ENCODE measurements around the gene PLXNA4. TPM values are rescaled to one million over a fixed set of nuclear protein-coding genes. Genes with fewer than 3 reads are reported as not detected.

PLXNA4 gene
- total RNA-seq, 2 donors from 2014 or later, result 24.0 to 42.7 TPM

GRCh38 chr7:132258231-132258630, 318.0 kb downstream of the PLXNA4 start:
- H3K27me3 ChIP-seq (ENCODE audit: control insufficient read depth, insufficient read depth, low read length, poor library complexity, severe bottlenecking), result no peaks in the 10 kb centered on the region
- no peaks in the 10 kb centered on the region for H3K4me1 Mint-ChIP-seq
- H3K4me3 Mint-ChIP-seq, result no peak overlapping the region
- no peak for DNase-seq
- no peaks in the 10 kb centered on the region for H3K9me3 ChIP-seq (ENCODE audit: control insufficient read depth, low read length)
- no peak overlapping the region for H3K27ac ChIP-seq (ENCODE audit: low read depth, low read length)
- WGBS, 2 experiments (ENCODE audit: insufficient coverage in 1 of 2, insufficient read length in 1 of 2), result 96 to 97% methylated on average over 5 to 7 of the region's 7 CpGs
- no peaks in the 10 kb centered on the region for H3K4me1 ChIP-seq (ENCODE audit: control insufficient read depth, insufficient read depth, low read length)
- H3K27ac Mint-ChIP-seq, result no peak overlapping the region
- H3K4me3 ChIP-seq (ENCODE audit: low read length), result no peak overlapping the region
- no peak overlapping the region for H3K9ac ChIP-seq (ENCODE audit: extremely low read depth, low read length, poor library complexity, severe bottlenecking)
- H3K36me3 ChIP-seq (ENCODE audit: control insufficient read depth, insufficient read depth, low read length), result no peaks in the 10 kb centered on the region
- peaks cover 2% of the 10 kb centered on the region for H3K36me3 Mint-ChIP-seq (ENCODE audit: low read depth)
- TF ChIP-seq CTCF (conservative IDR thresholded peaks at IDR 0.05), result no peak
- H3K9me3 Mint-ChIP-seq, result no peaks in the 10 kb centered on the region
- no peaks in the 10 kb centered on the region for H3K27me3 Mint-ChIP-seq (ENCODE audit: insufficient read depth)

- 96% methylated on average over 1 of the region's 1 CpG; no CpG with 5 or more reads in 1 of the 2 experiments for WGBS, 2 experiments (ENCODE audit: insufficient coverage in 1 of 2, insufficient read length in 1 of 2)
- Histone ChIP-seq H3K9ac (ENCODE audit: extremely low read depth, low read length, poor library complexity, severe bottlenecking) (no peak overlapping the region), H3K36me3 (ENCODE audit: control insufficient read depth, insufficient read depth, low read length) (no peaks in the 10 kb centered on the region), H3K9me3 (ENCODE audit: control insufficient read depth, low read length) (no peaks in the 10 kb centered on the region), H3K27ac (ENCODE audit: low read depth, low read length) (no peak overlapping the region), H3K4me1 (ENCODE audit: control insufficient read depth, insufficient read depth, low read length) (no peaks in the 10 kb centered on the region), H3K27me3 (ENCODE audit: control insufficient read depth, insufficient read depth, low read length, poor library complexity, severe bottlenecking) (no peaks in the 10 kb centered on the region), H3K4me3 (ENCODE audit: low read length) (no peak overlapping the region)
- Mint-ChIP-seq H3K4me3 (no peak overlapping the region), H3K9me3 (no peaks in the 10 kb centered on the region), H3K4me1 (no peaks in the 10 kb centered on the region), H3K27me3 (ENCODE audit: insufficient read depth) (no peaks in the 10 kb centered on the region), H3K36me3 (ENCODE audit: low read depth) (peaks cover 2% of the 10 kb centered on the region), H3K27ac (no peak overlapping the region)
- no peak for TF ChIP-seq CTCF (conservative IDR thresholded peaks at IDR 0.05)
- DNase-seq, result no peak
Measured at GRCh38 chr7:132257253-132257652, 319.0 kb downstream of the PLXNA4 start.

- 85 to 87% methylated on average over 4 to 6 of the region's 6 CpGs for WGBS, 2 experiments (ENCODE audit: insufficient coverage in 1 of 2, insufficient read length in 1 of 2)
Measured at GRCh38 chr7:132256721-132257212, 319.5 kb downstream of the PLXNA4 start.

More at GRCh38 chr7:132256721-132257212, 319.5 kb downstream of the PLXNA4 start:
- H3K27ac ChIP-seq (ENCODE audit: low read depth, low read length), result no peak overlapping the region
- Mint-ChIP-seq H3K27me3 (ENCODE audit: insufficient read depth) (no peaks in the 10 kb centered on the region), H3K4me1 (peaks cover 1% of the 10 kb centered on the region), H3K4me3 (no peak overlapping the region), H3K9me3 (no peaks in the 10 kb centered on the region), H3K36me3 (ENCODE audit: low read depth) (peaks cover 2% of the 10 kb centered on the region), H3K27ac (no peak overlapping the region)
- no peak for DNase-seq
- no peaks in the 10 kb centered on the region for H3K27me3 ChIP-seq (ENCODE audit: control insufficient read depth, insufficient read depth, low read length, poor library complexity, severe bottlenecking)
- no peaks in the 10 kb centered on the region for H3K36me3 ChIP-seq (ENCODE audit: control insufficient read depth, insufficient read depth, low read length)
- H3K9me3 ChIP-seq (ENCODE audit: control insufficient read depth, low read length), result no peaks in the 10 kb centered on the region
- H3K4me1 ChIP-seq (ENCODE audit: control insufficient read depth, insufficient read depth, low read length), result no peaks in the 10 kb centered on the region
- H3K9ac ChIP-seq (ENCODE audit: extremely low read depth, low read length, poor library complexity, severe bottlenecking), result no peak overlapping the region
- no peak for TF ChIP-seq CTCF (conservative IDR thresholded peaks at IDR 0.05)
- no peak overlapping the region for H3K4me3 ChIP-seq (ENCODE audit: low read length)

Data from endodermal cell (in vitro differentiated cells).